Tibial artery (tissue), 4 donors: ENCODE measurements around the gene OR2AK2.

ENCODE experiments used
- DNase-seq, 2 donors: peaks; one replicate each; pipeline ENCODE4 v3.0.0-alpha.2; 2019
- H3K27ac ChIP-seq, 2 donors: fragments of 200-600 bp; sonication (generic) in 1 of 2; 1 replicate in 1 of 2; 2 replicates in 1 of 2; pipeline ENCODE4 v1.5.1; 2018 to 2019; ENCODE audit warnings: mild to moderate bottlenecking in 1 of 2
- H3K27me3 ChIP-seq, 2 donors: fragments of 200-600 bp; sonication (generic) in 1 of 2; one replicate each; pipeline versions ENCODE4 v1.5.1 to v1.6.0; 2016 to 2019
- H3K36me3 ChIP-seq, 3 donors: fragments of 200-600 bp; sonication (generic) in 2 of 3; one replicate each; pipeline ENCODE4 v1.5.1; 2016 to 2019; ENCODE audit warnings: mild to moderate bottlenecking in 2 of 3
- H3K4me1 ChIP-seq, 4 donors: fragments of 200-600 bp; sonication (generic) in 2 of 4; 1 replicate in 3 of 4; 2 replicates in 1 of 4; pipeline ENCODE4 v1.5.1; 2016 to 2019
- H3K4me3 ChIP-seq, 2 donors: fragments of 200-600 bp; sonication (generic) in 1 of 2; 1 replicate in 1 of 2; 2 replicates in 1 of 2; pipeline ENCODE4 v1.5.1; 2018 to 2019; ENCODE audit warnings: mild to moderate bottlenecking in 2 of 2
- H3K9me3 ChIP-seq, 3 donors: fragments of 200-600 bp; sonication (generic) in 1 of 3; one replicate each; pipeline ENCODE4 v1.5.1; 2016 to 2019
- CTCF ChIP-seq, 2 experiments: fragments of 200-600 bp in 1 of 2; fragments of 450-650 bp in 1 of 2; IDR thresholded peaks; one replicate each; pipeline ENCODE4 v1.5.1; 2017 to 2019; ENCODE audit warnings: antibody characterized with exemption in 2 of 2, mild to moderate bottlenecking in 1 of 2, moderate library complexity in 1 of 2
- intact Hi-C: fragments of 100-400 bp; cut with DNase I; formaldehyde crosslinking; loops from one replicate; pipeline ENCODE4 v1.15.0; 2023; ENCODE audit warnings: low total_unique reads

OR2AK2 gene

GRCh38 chr1:247964933-247965332 is at the start of gene OR2AK2:
TSS of gene OR2AK2 (plus strand) at chr1:247965233. CDS start at chr1:247965377, 144 bp downstream.
- no peak for DNase-seq
- H3K27me3 ChIP-seq, result no peaks in the 10 kb centered on the region
- no peak for TF ChIP-seq CTCF (IDR thresholded peaks at IDR 0.05)
- intact Hi-C loops, result no loop called here
- no peaks in the 10 kb centered on the region for H3K4me1 ChIP-seq
- no peaks in the 10 kb centered on the region for H3K9me3 ChIP-seq
- no peak within 1 kb of the TSS for H3K27ac ChIP-seq
- H3K4me3 ChIP-seq, result no peak within 1 kb of the TSS
- H3K36me3 ChIP-seq, result no peaks in the 10 kb centered on the region

- H3K36me3 ChIP-seq, result no peaks in the 10 kb centered on the region
- intact Hi-C loops, result no loop called here
- H3K4me3 ChIP-seq, result no peak within 1 kb of the TSS
- no peaks in the 10 kb centered on the region for H3K9me3 ChIP-seq
- H3K4me1 ChIP-seq, result no peaks in the 10 kb centered on the region
- DNase-seq, result no peak
- no peaks in the 10 kb centered on the region for H3K27me3 ChIP-seq
- no peak for TF ChIP-seq CTCF (IDR thresholded peaks at IDR 0.05)
- H3K27ac ChIP-seq, result no peak within 1 kb of the TSS
Observed at GRCh38 chr1:247919952-247920351, 45.1 kb upstream of the OR2AK2 start, which contains the start of gene OR2T8. TSS of gene OR2T8 (plus strand) at chr1:247920252. CDS start at chr1:247921018, 766 bp downstream.

GRCh38 chr1:247923941-247924340 is 41.1 kb upstream of the OR2AK2 start:
- no peak for DNase-seq
- H3K27me3 ChIP-seq, result no peaks in the 10 kb centered on the region
- H3K9me3 ChIP-seq, result no peaks in the 10 kb centered on the region
- no peaks in the 10 kb centered on the region for H3K36me3 ChIP-seq
- intact Hi-C loops, result no loop called here
- H3K4me1 ChIP-seq, result no peaks in the 10 kb centered on the region
- H3K27ac ChIP-seq, result no peak overlapping the region
- H3K4me3 ChIP-seq, result no peak overlapping the region
- no peak for TF ChIP-seq CTCF (IDR thresholded peaks at IDR 0.05)

- Histone ChIP-seq H3K27me3 (no peaks in the 10 kb centered on the region), H3K4me1 (no peaks in the 10 kb centered on the region), H3K36me3 (no peaks in the 10 kb centered on the region), H3K27ac (no peak within 1 kb of the TSS), H3K9me3 (no peaks in the 10 kb centered on the region), H3K4me3 (no peak within 1 kb of the TSS)
- DNase-seq, result no peak
- TF ChIP-seq CTCF (IDR thresholded peaks at IDR 0.05), result no peak
- intact Hi-C loops, result no loop called here
Observed at GRCh38 chr1:247924868-247925267, 40.2 kb upstream of the OR2AK2 start, which contains the start of gene OR2AJ1. TSS of gene OR2AJ1 (plus strand) at chr1:247924889. CDS start at chr1:247933769, 8,880 bp downstream.

- no peaks in the 10 kb centered on the region for H3K4me1 ChIP-seq
- no peak for DNase-seq
- no peaks in the 10 kb centered on the region for H3K36me3 ChIP-seq
- no peak for TF ChIP-seq CTCF (IDR thresholded peaks at IDR 0.05)
- H3K4me3 ChIP-seq, result no peak overlapping the region
- H3K9me3 ChIP-seq, result peaks cover 0 to 9% (median 4%) of the 10 kb centered on the region in 3 donors
- peaks cover 0 to 3% of the 10 kb centered on the region in 2 donors for H3K27me3 ChIP-seq
- intact Hi-C loops, result no loop called here
- no peak overlapping the region for H3K27ac ChIP-seq
Observed at GRCh38 chr1:247933989-247934388, 31.0 kb upstream of the OR2AK2 start.

- H3K27ac ChIP-seq, result no peak overlapping the region
- intact Hi-C loops, result no loop called here
- peaks cover 0 to 3% of the 10 kb centered on the region in 2 donors for H3K27me3 ChIP-seq
- no peak for TF ChIP-seq CTCF (IDR thresholded peaks at IDR 0.05)
- no peak for DNase-seq
- H3K36me3 ChIP-seq, result no peaks in the 10 kb centered on the region
- no peaks in the 10 kb centered on the region for H3K4me1 ChIP-seq
- no peak overlapping the region for H3K4me3 ChIP-seq
- peaks cover 0 to 9% (median 4%) of the 10 kb centered on the region in 3 donors for H3K9me3 ChIP-seq
Observed at GRCh38 chr1:247935781-247936180, 29.3 kb upstream of the OR2AK2 start.
